NCI-H69 (cell line): ENCODE data around the gene RGS12.

Experiments
- DNase-seq: peaks from one replicate; lab custom pipeline; 2025; lab: John Stamatoyannopoulos, UW

The RGS12 gene

GRCh38 chr4:3292571-3293400 is at the start of gene RGS12:
RGS12 (plus strand) TSS chr4:3293021; CDS start chr4:3316171, 23,150 bp downstream.
- DNase-seq = peak; percentile 90

GRCh38 chr4:3243136-3243780 is 49.6 kb upstream of the RGS12 start:
- peak; percentile 29 for DNase-seq

- DNase-seq = peak; percentile 5
Measured at GRCh38 chr4:3244002-3244401, 48.8 kb upstream of the RGS12 start.

- no peak for DNase-seq
Measured at GRCh38 chr4:3244747-3245146, 48.1 kb upstream of the RGS12 start.

GRCh38 chr4:3245676-3246075 is 47.1 kb upstream of the RGS12 start:
- no peak for DNase-seq

- DNase-seq = no peak
Measured at GRCh38 chr4:3246458-3247398, 46.1 kb upstream of the RGS12 start.

GRCh38 chr4:3247399-3248177 is 45.2 kb upstream of the RGS12 start:
- DNase-seq = no peak

- no peak for DNase-seq
Measured at GRCh38 chr4:3248178-3248480, 44.7 kb upstream of the RGS12 start.

GRCh38 chr4:3248811-3249661 is 43.8 kb upstream of the RGS12 start, which contains the start of gene MSANTD1:
MSANTD1 (plus strand) TSS chr4:3249159; CDS start chr4:3249223, 64 bp downstream.
- no peak for DNase-seq

- no peak for DNase-seq
Measured at GRCh38 chr4:3249711-3250437, 42.9 kb upstream of the RGS12 start.

- no peak for DNase-seq
Measured at GRCh38 chr4:3250438-3250955, 42.3 kb upstream of the RGS12 start.

- DNase-seq = peak; percentile 18
Measured at GRCh38 chr4:3250956-3251690, 41.7 kb upstream of the RGS12 start.

- DNase-seq = peak; percentile 9
Measured at GRCh38 chr4:3251691-3252479, 40.9 kb upstream of the RGS12 start.

- DNase-seq = no peak
Measured at GRCh38 chr4:3252480-3252828, 40.4 kb upstream of the RGS12 start.

- no peak for DNase-seq
Measured at GRCh38 chr4:3252831-3253641, 39.8 kb upstream of the RGS12 start.

- no peak for DNase-seq
Measured at GRCh38 chr4:3253808-3254207, 39.0 kb upstream of the RGS12 start.
